ENCODE results near the gene C16orf95.
A peak's percentile ranks its signal among the peaks of the same experiment; 100 is the strongest.
"Not testable (repeated sequence)": the region's sequence is repeated elsewhere in the genome, so short reads cannot be mapped to it uniquely, and the experiment has no call there.

C16orf95 gene

DNA sequence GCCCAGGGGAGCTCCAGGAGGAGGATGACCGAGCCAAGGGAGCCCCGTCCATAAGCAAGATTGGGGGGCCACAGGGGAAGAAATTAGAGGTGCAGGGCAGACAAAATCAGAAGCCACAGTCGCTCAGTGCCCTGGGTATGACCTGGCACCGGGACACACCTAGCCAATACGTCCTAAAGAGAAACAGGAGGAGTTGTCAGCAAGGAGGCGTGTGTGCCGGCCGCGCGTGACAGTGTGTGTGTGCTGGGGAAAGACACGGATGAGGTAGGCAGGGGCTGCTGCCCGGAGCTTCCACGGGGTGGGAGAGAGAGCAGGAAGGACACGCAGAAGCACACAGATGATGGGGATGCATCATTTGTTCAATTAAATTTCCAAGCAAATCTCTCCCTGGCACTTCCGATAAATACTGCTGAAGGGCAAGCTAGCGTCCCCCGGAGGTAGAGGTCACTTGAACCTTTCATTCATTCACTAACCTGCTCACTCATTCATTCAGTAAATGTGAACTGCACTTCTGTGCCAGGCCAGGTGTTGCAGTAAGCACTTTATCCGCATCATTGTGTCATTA is 38.0 kb downstream of the C16orf95 start:
- no peak for DNase-seq

- peak; percentile 77 for DNase-seq
Measured at GRCh38 chr16:87278191-87279093, 38.8 kb downstream of the C16orf95 start.

GRCh38 chr16:87276924-87277323 is 40.3 kb downstream of the C16orf95 start:
- no peak for DNase-seq

DNA sequence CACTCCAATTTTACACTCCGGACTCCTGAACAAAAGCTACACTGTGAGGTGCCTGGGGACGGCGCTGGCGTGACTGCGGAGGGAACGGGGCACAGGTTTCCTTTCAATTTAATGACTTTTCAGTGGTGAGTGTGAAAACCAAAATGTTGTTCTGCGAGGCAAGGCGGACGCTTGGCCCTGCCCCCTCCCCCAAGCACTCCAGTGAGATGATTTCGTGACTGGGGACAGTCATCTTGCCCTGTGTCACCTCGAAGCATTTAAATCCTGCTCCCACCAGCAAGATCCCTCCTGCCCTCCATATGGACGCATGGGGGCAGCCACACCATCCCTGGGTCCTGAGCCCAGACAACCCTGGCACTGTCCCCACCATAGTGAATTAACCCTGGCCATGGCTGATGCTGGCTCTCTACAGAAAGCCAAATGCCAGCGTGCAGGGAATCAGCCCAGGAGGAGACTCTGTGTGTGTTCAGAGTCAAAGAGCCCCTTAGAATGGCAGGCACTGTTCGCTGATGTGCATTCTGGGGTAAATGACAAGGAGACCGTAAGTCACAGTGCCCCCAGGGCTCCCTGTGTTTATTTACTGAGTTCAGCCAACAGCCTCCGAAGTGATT is 41.0 kb downstream of the C16orf95 start:
- DNase-seq, result no peak

- peak; percentile 52 for DNase-seq
Measured at GRCh38 chr16:87274794-87275193, 42.4 kb downstream of the C16orf95 start.

- DNase-seq, result no peak
Measured at GRCh38 chr16:87273471-87274030, 43.6 kb downstream of the C16orf95 start.

DNA sequence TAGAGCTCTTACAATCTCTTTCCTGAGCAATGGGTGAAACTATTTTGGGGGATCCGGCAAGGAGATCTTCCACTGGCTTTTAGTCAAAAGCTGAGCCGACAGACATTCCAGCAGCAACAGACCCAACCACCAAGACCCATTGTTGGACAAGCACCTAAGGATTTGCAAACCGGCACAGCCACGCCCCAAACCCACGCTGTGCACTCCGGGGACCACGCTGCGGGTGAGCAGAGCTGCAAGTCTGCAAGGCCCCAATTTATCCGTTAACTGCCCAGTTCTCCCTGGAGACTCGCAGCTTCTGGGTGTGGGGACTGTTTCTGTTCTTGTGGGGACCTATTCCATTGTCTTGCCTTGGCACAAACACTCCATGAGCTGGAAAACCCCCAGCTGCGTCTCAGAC is 45.9 kb downstream of the C16orf95 start:
- DNase-seq, result no peak

DNA sequence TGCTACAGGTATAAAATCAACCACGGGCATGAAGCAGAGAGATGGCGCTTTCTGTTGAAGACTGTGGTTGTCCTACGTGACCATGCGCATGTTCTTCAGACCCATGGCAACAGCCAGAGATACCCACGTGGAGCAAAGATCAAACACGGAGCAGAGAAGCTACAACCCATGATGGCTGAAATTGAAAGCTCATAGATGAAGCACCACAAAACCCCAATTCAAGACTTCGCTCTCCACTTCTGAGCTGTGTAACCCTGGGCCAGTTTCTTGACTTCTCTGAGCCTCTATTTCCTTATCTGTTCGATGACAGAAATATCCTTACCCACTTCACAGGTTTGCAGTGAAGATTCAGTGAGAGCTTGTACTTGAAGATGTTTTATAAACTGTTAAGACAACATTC is 49.6 kb downstream of the C16orf95 start:
- no peak for DNase-seq

- no peak for DNase-seq
Measured at GRCh38 chr16:87266846-87267245, 50.3 kb downstream of the C16orf95 start.

GRCh38 chr16:87265261-87265660 is 51.9 kb downstream of the C16orf95 start:
- DNase-seq, result no peak

GRCh38 chr16:87264634-87265033 is 52.6 kb downstream of the C16orf95 start:
- DNase-seq, result no peak

DNA sequence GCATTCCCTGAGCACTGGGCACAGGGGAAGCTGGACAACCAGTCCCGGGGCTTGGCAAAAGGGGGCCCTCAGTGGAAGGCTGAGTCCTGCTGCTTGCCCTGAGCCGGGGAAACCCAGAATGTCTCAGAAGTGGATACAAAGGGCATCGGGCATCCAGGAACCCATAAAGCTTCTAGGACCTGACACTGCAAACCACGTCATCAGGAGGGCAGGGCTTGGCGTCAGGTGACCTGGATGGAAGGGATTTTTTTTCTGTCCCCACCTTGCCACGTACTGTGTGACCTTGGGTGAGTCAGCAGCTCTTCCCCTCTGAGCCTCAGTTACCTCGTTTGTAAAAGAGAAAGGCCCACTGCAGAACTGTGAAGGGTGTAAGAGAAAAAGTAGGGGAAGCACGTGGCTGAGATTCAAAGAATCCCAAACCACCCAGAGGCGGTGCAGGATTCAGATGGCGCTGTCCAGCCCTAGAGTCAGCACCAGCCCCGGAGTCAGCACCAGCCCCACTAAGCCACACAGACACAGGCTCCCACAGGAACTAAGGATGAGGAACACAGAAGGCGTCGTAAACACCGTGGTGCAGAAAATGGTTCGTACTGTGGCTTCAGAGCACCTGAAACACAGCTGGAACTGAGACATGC is 53.7 kb downstream of the C16orf95 start:
- DNase-seq, result no peak

DNA sequence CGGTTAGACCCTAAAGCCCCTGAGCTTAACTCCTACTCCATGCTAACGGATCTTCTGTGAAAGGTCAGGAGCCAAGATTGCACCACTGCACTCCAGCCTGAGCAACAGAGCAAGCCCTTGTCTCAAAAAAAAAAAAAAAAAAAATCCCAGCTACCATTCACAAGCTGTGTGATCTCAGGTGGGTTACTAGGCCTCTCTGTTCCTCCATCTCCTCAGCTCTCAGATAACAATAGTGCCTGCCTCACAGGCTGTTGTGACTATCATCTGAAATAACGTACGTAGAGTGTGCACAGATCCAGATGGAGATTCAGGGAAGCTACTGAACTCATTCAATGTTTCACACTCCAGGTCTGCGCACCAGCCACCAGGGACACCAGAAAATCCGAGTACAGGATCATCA is 57.8 kb downstream of the C16orf95 start:
- no peak for DNase-seq

DNA sequence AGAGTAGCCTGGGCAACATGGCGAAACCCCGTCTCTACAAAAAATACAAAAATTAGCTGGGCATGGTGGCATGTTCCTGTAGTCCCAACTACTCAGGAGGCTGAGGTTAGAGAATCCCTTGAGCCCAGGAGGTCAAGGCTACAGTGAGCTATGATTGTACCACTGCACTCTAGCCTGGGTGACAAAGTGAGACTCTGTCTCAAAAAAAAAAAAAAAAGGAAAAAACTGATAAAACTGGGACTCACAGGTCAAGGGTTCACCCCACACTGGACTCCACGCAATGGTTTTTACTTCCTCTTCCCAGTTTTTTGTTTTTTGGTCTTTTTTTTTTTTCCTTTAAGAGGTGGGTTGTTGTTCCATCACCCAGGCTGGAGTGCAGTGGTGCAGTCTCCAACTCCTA is 58.5 kb downstream of the C16orf95 start:
- not testable (repeated sequence) for DNase-seq

DNA sequence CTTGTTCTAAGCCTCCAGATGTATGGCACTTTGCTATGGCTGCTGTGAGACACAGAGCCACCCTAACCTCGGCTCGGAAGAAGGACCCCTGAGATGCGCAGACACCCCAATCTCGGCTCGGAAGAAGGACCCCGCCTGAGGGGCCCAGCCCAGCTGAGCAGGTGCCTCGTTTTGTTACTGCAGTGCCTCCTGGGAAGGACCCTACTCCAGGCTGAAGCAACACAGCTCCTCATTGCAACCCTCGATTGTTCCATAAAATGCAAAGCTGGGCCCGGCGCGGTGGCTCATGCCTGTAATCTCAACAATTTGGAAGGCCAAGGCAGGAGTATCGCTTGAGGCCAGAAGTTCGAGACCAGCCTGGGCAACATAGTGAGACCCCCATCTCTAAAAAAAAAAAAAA is 61.3 kb downstream of the C16orf95 start:
- no peak for DNase-seq

DNA sequence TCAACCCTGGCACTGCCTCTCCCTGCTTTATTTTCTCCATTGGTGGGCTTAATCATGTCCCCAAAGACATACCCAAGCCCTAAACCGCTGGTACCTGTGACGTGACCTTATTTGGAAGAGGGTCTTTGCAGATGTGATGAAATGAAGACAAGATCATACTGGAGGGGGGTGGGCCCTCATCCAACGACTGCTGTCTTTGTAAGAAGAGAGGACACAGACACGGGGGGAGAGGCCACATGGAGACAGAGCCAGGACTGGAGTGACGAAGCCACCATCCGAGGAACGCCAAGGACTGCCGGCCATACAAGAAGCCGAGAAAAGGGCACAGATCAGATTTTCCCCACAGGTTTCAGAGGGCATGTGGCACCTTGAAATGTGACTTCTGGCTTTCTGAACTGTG is 62.5 kb downstream of the C16orf95 start:
- no peak for DNase-seq

- no peak for DNase-seq
Measured at GRCh38 chr16:87254296-87254695, 62.9 kb downstream of the C16orf95 start.

DNA sequence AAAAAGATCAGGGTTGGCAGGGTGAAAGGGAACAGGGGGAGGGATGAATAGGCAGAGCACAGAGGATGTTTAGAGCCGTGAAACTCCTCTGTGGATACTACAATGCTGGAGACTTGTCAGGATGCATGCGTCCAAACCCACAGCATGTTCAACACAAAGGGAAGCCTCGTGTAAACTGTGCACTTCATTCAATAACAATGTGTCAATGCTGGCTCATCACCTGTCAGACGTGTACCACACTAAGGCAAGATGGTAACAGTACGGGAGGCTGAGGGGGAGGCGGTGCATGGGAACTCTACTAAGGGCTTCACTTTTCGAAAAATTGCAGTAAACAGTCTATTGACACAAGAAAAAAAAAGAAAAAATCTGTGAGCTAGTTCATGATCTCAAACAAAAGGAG is 63.7 kb downstream of the C16orf95 start:
- DNase-seq, result no peak

All from fibroblast of upper back skin (primary cell).